ENCODE results near the gene APOL6.

The APOL6 gene, protein sequence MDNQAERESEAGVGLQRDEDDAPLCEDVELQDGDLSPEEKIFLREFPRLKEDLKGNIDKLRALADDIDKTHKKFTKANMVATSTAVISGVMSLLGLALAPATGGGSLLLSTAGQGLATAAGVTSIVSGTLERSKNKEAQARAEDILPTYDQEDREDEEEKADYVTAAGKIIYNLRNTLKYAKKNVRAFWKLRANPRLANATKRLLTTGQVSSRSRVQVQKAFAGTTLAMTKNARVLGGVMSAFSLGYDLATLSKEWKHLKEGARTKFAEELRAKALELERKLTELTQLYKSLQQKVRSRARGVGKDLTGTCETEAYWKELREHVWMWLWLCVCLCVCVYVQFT

DNA sequence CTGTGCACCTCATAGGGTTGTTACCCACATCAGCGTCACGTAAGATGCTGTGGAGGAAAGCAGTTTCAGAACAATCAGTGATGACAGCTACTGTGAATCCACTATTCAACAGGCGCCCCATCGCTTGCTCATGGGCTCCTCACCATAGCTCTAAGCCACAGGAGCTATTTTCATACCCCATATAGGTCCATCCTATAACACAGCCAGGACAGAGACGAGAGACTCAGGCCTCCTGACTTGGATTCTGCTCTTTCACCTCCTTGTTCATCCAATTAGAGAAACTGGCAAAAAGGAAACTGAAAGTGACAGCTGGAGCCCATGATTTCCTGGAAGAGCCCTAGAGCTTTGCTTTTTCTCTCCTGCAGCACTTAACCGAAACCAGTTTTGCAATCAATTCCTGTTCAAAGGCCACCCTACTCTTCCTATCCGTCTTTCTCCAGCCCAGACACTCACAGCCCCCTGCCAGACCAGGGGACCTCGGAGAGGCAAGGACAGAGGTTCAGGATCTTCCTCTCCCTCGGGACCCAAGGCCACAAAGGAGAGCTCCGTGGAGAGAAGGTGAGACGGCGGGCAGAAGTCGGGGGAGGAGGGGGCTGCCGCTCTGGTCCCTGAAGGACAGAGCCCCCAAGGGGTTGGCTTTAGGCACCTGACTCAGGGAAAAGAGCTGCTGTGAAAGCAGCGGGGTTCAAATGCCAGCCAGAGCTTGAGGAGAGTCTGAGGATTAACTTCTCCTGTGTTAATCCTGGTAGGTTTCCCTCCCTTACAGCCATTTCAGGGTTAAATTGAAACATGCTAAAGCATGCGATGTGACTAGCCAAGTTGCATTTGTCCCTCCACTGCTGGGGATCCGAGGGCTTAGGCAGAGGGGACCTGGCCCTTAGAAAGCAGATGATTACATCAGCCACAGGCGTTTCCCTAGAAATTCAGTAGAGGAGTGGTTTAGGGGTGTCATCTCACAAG is at the start of gene APOL6:
TSS of gene APOL6 (plus strand) at position 381 of the 960 bp plus-strand sequence. CDS start 7,980 bp downstream, outside the sequence.
- in situ Hi-C loops (cut with HindIII; ENCODE audit: low sequenced_read_pairs) = no loop called here

DNA sequence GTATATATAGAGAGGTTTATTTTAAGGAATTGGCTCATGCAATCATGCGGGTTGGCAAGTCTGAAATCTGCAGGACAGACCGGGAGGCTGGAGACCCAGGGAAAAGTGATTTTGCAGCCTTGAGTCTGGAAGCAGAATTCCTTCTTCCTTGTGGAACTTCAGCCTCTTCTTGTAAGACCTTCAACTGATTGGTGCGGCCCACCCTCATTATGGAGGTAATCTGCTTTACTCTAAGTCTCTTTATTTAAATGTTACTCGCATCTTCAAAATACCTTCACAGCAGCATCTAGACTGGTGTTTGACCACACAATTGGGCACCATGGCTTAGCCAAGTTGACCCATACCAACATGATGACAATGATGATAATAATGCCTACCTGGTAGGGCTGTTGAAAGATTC is 48.9 kb upstream of the APOL6 start:
- in situ Hi-C loops (cut with HindIII; ENCODE audit: low sequenced_read_pairs) = no loop called here

DNA sequence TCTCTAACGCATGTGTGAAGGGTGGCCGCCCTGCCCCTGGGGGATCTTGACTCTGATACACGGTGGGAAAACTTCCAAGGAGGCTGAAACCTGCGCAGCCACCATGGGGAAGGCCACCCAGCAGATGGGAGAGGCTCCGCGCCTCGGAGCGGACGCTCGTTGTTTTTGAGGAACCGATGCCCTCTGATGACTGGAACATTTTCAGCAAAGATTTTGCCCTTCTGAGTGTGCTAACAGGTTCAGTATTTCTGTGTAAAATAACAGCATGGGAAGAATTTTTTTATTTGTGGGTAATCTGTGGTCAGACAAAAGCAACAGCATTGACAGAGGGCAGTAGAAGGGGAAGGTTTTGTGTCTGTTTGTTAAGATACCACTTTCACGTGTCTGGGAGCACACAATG is 47.8 kb upstream of the APOL6 start:
- in situ Hi-C loops (cut with HindIII; ENCODE audit: low sequenced_read_pairs) = no loop called here

DNA sequence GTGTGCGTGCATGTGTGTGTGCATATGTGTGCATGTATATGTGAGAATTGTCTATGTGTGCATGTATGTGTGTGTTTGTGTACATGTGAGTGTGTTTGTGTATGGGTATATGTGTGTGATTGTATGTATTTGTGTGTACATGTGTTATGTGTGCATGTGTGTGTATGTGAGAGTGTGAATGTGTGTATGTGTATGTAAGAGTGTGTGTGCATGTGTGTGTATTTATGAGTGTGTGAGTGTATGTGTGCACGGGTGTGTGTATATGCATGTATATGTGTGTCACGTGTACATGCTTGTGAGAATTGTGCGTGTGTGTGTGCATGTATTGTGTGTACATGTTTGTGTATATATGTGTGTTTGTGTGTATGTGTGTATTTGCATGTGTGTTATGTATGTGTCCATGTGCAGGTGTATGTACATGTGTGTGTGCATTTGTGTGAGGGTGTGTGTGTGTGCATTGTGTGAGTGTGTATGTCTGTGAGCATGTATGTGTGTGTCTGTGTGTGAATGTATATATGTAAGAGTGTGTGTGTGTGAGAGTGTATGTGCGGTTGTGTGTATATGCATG is 47.1 kb upstream of the APOL6 start:
- in situ Hi-C loops (cut with HindIII; ENCODE audit: low sequenced_read_pairs) = no loop called here

DNA sequence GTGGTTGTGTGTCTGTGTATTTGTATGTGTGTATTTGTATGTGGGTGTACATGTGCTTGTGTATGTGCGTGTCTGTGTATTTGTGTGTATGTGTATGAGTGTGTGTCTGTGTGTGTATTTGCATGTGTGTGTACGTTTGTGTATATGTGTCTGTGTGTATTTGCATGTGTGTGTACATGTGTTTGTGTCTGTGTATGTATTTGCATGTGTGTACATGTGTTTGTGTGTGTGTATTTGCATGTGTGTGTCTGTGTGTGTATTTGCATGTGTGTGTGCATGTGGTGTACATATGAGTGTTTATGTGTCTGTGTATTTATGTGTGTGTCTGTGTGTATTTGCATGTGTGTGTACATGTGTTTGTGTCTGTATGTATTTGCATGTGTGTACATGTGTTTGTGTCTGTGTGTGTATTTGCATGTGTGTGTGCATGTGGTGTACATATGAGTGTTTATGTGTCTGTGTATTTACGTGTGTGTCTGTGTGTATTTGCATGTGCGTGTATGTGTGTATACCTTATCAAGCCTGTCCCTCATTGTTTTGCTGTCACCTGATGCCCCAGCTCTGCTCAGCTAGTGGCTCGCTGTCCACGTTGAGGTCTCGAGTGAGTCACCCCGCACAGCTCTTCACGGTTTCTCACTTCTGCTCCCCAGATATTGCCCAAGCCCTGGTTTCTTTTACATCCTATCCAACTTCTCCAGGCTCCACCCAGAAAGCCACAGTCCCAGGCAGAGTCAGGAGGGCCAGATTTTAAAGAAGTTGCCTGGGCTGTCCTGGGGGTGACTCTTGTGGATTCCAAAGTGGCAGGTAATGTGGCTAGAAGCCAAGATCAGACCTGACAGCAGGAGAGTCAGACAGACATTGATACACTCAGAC is 46.3 kb upstream of the APOL6 start:
- in situ Hi-C loops (cut with HindIII; ENCODE audit: low sequenced_read_pairs) = no loop called here

DNA sequence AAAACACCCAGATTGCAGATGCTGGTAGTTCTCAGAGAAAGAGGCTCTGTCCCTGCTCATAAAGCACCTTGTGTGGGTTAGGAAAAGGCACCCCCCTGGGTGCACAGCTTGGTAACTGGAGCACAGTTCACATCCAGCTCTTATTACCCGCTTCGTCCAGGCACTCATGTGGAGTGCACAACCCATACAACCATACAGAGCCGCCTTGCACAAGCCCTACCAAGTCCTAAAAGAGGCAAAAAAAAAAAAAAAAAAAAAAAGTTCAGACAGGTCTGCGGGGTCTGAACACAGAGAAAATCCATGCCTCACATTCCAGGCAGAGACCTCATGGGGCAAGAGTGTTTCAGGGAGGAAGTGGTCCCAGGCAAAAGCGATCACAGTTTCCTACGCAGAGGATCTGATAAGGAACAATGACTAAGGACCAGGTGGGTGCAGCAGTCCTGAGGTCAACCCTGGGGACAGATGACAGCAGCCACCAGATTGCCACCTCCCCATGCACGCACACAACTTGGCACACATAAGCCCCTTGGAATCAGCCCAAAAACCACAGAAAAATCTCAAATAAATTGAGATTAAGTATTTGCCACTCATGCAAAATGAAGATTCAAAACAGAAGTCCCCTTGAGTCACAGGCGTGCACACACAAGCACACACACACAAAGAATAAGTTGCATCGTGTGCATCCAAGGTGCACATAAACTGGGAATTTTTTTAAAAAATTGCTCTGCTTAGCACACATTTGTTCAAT is 43.5 kb upstream of the APOL6 start:
- in situ Hi-C loops (cut with HindIII; ENCODE audit: low sequenced_read_pairs) = no loop called here

DNA sequence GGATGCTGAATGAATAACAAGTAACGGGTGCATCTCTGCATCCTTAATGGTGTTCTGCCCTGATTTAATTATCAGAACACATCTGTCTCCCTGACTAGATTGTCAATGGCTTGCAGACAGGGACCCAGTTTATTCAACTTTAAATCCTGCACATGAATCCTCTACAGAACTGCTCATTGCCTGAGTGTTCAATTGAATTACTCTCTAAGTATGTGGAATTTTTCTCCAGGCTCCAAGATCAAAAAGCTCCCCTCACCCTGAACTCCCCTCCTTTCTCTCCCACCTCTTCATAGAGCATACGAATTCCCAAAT is 42.9 kb upstream of the APOL6 start:
- in situ Hi-C loops (cut with HindIII; ENCODE audit: low sequenced_read_pairs) = no loop called here

DNA sequence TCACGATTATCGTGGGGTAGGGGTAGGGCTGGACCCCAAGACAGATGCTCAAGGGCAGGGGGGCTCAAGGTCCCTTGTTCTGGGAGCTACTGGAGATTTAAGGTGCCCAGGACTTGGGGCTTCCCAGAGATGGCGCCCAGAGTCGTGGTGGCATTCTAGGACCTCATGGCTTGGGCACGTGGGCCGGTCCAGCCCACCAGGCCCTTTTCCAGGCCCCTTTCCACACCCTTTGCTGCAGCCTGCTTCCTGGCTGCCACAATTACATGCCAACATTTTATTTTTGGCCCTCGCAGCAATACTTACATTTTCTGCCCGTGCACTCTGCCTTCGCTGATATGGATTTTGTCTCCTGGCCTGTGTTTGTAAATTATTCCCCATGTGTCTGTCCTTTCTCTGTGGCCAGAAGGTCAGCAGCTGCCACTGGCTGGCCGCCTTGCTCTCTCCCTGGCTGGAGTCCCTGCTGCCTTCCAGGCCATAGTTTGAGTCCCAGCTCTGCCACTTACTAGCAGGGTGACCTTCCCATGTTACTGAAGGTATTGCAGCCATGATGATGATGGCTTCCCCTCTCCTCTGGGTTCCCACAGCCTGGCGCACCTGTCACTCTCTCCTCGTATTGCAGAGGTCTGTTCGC is 42.3 kb upstream of the APOL6 start:
- in situ Hi-C loops (cut with HindIII; ENCODE audit: low sequenced_read_pairs) = no loop called here

DNA sequence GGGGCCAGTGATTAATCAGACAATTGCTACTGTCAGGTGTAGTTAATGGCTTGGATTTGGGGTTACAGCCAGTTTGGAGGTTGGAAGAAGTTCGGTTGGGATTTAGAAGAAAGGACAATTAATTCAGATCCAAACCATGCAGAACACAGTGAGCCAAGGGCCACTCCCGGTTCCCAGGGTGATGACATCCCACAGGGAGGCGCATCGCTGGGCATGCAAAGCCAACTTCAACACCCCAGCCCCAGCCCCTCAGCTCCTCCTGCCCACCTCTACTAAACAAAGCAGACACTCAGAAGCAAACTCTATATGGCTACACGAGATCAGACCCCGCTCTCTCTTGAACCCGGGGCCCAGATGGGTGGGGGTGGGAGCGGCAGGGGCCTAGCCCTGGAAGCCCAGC is 41.3 kb upstream of the APOL6 start:
- in situ Hi-C loops (cut with HindIII; ENCODE audit: low sequenced_read_pairs) = no loop called here

DNA sequence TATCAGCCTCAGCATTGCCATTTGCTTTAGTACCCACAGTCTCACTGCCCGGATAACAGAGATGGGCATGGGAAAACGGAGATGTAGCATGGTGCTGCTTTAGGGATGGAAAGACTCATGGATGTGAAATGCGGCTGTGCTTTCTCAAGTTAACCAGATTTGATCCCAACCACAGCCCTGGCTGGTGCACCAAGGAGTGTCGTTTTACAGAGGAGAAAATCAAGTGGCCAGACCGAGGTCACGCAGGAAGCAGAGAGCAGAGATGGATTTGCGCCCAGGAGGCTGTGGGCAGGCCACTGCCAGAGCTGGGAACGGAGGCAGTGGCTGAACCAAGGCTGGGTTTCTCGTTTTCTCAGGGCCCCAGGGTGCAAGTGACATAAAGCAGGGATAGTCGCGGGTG is 40.2 kb upstream of the APOL6 start:
- in situ Hi-C loops (cut with HindIII; ENCODE audit: low sequenced_read_pairs) = no loop called here

DNA sequence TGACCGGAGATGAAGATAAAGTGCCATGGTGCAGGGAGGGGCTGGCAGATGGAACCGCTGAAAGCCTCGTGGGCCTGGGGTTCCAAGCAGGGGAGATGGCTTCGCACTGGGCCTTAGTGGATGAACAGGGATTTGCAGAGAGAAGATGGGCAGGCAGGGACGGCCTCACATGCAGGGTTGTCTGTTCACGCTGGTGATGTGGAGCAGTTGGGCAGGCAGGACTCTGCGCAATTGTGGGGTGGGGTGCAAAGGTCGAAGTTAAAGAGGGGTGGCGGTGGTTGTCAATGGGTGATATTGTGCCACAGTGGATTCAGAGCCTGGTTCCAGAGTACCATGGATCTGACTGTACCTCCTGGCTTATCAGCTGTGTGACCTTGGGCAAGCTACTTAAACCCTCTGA is 39.0 kb upstream of the APOL6 start:
- in situ Hi-C loops (cut with HindIII; ENCODE audit: low sequenced_read_pairs) = no loop called here

DNA sequence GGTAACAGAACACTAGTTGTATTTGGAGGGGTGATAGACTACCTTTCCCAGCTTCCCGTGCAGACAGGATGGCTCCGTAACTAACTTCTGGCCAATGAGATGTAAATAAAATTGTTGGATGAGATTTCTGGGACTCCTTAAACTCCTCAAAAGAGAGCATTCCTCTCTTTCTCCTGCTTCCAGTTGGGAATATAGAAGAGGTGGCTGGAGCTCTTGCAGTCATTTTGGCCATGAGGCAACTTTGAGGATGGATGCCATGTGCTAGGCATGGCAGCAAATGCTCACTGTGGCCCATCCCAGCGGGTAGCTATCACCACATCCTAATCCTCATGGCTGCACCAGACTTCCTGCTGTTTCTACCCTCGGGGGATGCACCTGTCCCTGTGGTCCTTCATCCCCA is 38.5 kb upstream of the APOL6 start:
- in situ Hi-C loops (cut with HindIII; ENCODE audit: low sequenced_read_pairs) = no loop called here

DNA sequence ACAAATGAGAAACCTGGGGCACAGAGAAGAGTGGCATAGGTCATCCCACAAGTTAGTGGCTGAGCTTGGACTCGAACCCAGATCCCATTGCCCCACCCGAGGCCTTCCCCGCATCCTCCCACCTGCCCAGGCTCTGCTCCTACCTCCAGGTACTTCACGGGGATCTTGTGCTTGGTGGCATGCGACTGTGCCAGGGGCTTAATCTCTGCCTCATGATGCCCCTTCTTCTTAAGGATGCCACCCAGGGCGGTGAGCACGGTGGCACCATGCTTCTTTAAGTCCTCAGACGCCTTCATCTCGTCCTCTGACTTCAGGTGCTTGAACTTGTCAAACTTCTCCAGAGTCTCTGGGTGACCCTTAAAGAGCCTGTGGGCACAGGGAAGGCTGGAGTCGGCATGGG is 37.5 kb upstream of the APOL6 start:
- in situ Hi-C loops (cut with HindIII; ENCODE audit: low sequenced_read_pairs) = no loop called here

DNA sequence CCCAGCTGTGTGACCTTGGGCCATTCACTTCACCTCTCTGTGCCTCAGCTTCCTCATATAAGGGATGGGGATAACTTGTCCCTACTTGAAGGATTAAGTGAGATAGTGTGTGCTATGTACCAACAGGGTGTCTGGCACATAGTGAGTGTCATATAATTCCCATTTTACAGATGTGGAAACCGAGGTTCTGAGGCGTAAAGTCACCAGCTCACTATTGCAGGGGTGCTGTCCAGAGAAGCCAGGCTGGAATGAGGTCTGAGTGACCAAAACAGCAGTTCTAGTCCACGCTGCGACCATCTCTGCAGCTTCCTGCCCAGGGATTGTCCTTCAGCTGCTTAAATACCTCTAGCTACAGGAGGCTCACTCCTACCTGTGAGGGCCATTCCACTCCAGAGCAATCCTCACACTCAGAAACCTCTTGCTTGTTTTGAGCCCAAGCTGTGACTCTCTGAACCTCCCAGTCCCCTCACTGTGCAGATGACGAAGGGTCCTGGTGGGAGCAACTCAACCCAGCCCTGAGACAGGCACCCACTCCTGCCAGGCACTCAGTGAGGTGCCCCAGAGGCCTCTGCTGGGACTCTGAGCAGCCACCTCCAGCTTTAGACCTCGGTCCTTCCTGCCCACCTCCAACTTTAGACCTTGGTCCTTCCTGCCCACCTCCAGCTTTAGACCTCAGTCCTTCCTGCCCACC is 36.9 kb upstream of the APOL6 start:
- in situ Hi-C loops (cut with HindIII; ENCODE audit: low sequenced_read_pairs) = no loop called here

DNA sequence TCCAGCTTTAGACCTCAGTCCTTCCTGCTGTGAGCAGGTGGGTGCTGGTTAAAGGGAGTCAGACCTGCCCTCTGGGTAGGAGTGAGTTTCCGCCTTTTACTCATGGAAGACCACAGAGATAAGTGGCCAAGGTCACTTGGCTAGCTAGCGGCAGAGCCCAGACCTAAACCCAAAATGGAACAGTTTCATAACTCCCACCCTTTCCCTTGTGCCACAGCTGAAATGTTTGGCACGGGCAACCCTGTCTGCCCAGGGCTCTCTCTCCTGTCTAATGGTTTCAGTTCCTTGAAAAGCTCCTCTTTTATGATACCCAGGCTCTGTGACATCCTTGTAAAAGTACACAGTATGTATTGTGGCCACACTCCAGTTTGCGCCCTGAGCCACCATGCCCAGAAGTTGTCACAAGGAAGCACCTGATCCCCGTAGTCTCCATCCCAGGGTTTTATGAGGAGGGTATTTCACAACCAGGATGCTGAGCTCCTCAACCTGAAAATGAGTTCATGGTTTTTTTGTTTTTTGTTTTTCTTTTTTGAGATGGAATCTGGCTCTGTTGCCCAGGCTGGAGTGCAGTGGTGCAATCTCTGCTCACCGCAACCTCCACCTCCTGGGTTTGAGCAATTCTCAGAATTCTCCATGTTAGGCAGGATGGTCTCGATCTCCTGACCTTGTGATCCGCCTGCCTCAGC is 36.2 kb upstream of the APOL6 start:
- in situ Hi-C loops (cut with HindIII; ENCODE audit: low sequenced_read_pairs) = no loop called here

DNA sequence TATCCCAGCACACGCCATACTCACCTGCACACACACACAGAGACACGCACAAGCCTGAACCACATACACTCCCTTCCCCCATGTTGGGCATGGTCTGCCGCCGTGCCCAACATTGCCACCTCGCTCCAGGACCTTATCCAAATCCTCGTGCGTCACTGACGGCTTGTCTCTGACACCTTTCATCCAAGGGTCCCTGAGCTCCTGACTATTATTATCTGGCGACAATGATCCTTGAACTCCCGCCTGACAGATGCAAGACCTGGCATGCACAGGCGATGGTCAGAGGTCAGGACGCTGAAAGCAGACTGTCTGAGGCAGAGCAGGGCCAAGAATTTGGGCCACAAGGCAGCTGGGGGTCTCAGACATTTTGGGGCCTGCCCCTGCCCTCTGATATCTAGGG is 35.3 kb upstream of the APOL6 start:
- in situ Hi-C loops (cut with HindIII; ENCODE audit: low sequenced_read_pairs) = no loop called here

DNA sequence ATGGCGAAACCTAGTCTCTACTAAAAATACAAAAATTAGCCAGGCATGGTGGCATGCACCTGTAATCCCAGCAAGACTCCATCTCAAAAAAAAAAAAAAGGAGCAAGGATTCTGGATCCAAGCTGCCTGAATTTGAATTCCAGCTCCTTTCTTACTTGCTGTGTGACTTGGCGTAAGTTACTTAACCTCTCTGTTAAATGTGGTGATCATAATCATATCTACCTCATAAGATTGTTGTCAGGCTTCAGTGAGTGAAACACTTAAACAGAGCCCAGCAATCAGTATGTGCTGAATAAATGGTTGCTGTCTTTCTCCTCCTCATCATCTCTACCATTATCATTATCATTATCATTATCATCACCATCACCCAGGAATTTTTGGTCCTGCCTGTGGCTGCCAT is 33.8 kb upstream of the APOL6 start:
- in situ Hi-C loops (cut with HindIII; ENCODE audit: low sequenced_read_pairs) = no loop called here

DNA sequence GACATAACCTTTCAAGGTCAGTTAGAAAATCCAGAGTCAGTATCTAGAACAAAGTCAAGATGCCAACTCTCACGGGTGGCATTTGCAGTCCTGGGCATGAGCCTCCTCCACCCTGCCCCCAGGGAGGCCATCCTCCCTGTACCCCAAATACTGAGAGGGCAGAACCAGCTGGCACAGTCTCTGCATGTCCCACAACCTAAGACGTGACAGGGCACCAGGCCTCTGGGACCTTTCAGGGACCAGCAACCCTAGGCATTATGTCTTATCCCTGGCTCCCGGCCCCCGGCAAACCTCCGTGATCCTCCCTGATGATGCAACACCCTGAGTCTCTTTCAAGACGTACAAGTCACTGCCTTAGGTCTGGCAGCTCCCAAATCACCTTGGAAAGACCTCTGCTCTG is 33.1 kb upstream of the APOL6 start:
- in situ Hi-C loops (cut with HindIII; ENCODE audit: low sequenced_read_pairs) = no loop called here

DNA sequence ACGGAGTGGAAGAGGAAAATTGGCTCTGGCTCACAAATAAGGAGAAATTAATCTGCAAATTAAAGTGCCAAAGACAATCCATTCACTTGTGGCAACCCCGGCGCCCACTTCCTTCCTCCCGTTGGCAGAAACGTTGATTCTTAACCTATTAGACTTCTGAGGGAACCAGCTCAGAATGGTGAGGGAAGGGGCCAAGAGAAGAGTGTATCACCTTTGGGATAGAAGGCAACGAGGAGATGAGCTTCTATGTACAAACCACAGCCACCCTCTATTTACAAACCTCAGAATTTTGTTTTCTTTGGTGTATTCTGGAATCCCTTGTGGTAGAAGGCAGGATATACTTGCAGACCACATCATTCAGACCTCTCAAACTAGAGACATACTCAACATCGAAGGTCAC is 32.2 kb upstream of the APOL6 start:
- in situ Hi-C loops (cut with HindIII; ENCODE audit: low sequenced_read_pairs) = no loop called here

Measured in DLD1 (cell line).